Stimulated activated naive CD4-positive, alpha-beta T cell treated with Interleukin-2 at 50 U/mL for 16 hours (primary cell): ENCODE results near the gene ODAD4.
"Not testable (repeated sequence)": the region's sequence is repeated elsewhere in the genome, so short reads cannot be mapped to it uniquely, and the experiment has no call there.

Experiments
- DNase-seq: peaks from one replicate; lab custom pipeline; 2025; lab: John Stamatoyannopoulos, UW

ODAD4 gene

GRCh38 chr17:41914358-41914766, 16.1 kb upstream of the ODAD4 start:
- no peak for DNase-seq

- no peak for DNase-seq
These were observed 15.4 kb upstream of the ODAD4 start for GRCh38 chr17:41915020-41915419.

DNA sequence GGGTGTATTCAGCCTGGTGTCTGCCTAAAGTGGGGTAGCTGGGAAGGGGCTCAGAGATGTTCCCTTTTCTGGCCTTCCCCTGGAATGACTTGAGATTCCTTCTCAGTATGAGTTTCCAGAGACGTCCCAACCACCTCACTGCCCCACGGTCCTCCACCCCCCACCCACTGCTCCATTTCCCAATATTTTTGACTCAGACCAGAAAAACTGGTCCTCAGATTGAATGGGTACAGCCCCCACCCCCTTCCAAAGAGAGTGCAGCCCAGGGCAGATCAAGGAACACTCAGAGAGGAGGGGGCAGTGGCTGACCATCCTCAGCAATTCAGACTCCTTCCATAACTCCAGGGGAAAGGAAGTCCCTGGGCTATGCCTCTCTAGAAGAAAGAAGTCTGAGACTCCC, 14.9 kb upstream of the ODAD4 start:
- DNase-seq: no peak

DNA sequence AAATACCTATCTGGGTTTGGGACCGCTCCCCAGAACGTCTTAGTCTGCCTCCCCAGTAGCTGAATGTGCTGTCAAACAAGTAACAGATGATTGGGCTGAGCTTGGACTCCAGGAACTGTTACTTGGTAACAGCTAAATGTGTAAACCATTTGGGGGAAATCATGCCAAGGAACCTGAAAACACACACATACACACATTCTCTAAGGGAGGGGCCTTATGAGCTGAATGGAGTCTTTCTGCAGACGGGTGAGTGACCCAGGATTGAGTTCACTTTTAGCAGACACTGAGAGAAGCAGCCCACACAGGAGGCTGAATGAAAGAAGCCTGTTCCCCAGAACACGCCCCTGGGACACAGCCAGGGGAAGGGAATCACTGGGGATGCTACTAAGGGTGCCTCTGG, 13.2 kb upstream of the ODAD4 start:
- no peak for DNase-seq

DNA sequence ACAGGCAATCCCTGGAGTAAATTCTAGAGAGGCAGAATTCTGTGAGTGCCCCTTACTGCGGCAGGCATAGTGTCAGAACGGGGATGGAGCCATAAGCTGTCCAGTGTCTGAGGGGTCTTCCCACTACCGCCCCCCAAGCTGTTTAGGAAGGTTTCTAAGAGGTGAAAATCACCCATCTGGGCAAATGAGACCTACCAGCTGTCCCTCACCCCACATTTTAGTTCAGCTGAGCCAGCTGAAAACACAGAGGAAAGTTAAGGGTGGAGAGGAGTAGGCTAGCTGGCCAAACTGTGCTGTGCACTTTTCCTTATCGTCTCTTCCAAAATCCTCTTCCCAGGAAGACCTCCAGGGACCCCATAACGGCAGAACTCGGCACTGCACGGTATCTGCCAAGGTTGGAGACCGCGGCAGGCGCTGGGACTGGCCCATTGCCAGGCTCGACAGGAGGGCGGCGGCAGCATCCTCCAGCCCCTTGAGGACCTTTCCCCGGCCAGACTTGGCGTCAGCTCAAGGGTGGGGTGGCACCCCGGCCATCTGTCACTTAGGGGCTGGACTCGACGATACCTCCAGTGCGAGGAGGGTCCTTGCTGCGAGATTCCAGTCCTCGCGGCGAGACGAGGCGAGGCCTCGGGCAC, 12.6 kb upstream of the ODAD4 start:
- peak; percentile 34 for DNase-seq

DNA sequence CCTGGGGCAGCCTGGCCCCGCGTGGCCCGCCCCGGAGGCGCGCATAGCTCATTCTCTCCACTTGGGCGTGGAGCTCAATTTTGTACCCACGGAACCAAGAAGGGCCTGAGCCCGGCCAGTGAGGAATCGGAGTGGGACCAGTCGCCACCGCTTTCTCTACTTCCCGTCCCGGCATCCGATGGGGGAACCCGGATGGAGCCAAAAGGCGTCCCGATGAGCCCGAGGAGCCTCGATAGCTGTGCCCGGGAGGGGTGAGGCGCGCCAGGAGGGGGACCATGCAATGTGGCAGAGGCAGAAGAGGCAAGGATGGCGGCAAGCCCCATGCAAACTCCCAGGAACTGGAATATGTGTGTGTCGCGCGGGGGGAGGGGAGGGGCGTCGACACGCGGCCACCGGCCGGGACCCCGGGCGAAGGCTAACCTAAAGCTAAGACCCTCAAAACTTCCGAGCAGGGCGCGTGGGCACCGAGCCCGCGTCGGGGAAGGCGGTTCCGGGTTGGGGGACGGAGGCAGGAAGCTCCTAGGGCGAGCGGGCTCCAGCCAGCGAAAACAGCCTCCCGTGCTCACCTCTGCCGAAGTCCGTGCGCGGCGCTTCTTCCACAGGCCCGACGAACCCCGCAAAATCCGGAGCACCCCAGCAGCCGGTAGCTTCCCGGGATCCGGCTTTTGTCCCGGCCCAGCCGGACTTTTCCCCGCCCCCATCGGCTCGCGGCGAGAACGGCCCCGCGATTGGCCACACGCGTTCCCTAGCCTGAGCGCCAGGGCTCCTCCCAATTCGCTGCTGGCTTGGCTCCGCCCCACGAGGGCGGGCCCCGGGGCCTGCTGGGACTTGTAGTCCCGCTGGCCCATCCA, 11.9 kb upstream of the ODAD4 start, which contains the start of gene ACLY:
TSS of gene ACLY (minus strand) at position 638 of the 851 bp plus-strand sequence. CDS start 5,078 bp downstream, outside the sequence.
- DNase-seq: peak; percentile 93

DNA sequence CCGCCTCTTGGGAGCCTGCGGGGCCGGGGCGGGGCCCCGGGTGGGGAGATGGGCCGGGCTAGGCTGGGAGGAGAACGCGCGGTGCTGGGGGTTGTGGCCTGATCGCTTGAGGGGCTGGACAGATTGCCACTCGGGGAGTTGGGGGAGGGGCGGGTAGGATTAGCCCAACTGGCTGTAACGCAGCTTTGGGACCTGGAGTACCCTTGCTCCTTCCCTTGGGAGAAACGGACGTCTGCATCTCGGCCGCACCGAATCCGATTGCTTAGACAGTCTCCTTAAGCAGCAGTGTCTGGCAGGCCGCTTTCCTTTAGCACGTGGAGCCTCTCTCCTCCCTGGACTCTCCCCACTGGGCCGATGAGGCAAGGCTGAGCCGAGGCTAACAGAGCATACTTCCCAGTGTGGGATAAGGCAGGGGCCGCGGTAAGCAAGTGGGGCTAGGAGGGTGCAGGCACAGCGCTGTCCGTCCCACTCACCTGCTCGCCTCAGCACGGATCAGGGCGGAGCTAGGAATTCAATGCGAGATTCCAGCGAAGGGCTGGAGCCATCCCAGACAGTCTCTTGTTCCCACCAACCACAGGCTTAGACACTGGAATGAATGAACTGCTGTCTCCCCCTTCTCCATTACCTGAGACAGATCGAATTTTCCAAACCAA, 11.1 kb upstream of the ODAD4 start:
- no peak for DNase-seq

DNA sequence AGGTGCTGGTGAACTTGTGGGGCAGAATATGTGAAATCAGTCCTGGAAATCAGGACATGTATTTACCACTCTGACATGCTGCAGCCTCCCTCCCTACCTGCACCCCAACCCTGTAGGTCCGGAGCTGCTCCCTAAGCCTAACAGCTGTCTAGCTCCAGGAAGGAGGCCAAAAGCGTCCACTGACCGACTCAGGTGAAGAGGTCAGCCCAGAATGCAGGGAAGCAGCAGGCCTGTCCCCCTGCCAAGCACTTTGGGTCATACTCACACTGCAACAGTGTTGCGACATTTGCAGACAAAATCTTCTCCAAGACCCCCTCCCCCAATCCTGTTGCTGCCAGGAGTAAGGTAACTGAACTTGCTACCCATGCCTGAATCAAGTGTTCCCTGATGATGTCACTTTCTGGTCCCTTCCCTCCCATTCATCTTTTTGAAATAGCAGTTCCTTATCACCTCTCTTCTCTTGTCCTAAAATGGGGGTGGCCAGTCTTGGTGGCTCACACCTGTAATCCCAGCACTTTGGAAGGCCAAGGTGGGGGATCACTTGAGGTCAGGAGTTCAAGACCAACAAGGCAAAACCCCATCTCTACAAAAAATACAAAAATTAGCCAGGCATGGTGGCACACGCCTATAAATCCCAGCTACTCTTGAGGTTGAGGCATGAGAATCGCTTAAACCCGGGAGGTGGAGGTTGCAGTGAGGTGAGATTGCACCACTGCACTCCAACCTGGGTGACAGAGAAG, 10.4 kb upstream of the ODAD4 start:
- DNase-seq: no peak

- DNase-seq: no peak
These were observed 9.8 kb upstream of the ODAD4 start for GRCh38 chr17:41920580-41920955.

GRCh38 chr17:41925991-41926590, 4.3 kb upstream of the ODAD4 start:
- DNase-seq: no peak

DNA sequence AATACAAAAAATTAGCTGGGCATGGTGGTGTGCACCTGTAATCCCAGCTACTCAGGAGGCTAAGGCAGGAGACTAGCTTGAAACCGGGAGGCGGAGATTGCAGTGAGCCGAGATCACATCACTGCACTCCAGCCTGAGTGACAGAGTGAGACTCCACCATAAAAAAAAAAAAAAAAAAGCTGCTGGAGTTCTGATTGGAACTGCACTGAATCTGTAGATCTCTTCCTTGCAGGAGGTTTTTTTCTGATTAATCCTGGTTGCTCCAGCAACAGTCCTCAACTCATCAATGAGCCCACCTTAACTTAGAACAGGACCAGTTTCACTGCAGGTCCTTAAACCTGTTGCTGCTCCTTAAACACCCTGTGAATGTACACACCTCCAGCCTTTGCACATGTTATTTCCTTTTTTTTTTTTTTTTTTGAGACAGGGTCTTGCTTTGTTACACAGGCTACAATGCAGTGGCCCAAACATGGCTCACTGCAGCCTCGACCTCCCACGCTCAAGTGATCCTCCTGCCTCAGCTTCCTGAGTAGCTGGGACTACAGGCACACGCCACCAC, 1.6 kb upstream of the ODAD4 start:
- DNase-seq: no peak

- DNase-seq: not testable (repeated sequence)
These were observed 378 bp downstream of the ODAD4 start for GRCh38 chr17:41930833-41931156.

- DNase-seq: not testable (repeated sequence)
These were observed 1.3 kb downstream of the ODAD4 start for GRCh38 chr17:41931715-41932114.

GRCh38 chr17:41932816-41933389, 2.5 kb downstream of the ODAD4 start:
- no peak for DNase-seq

GRCh38 chr17:41935641-41936040, 5.2 kb downstream of the ODAD4 start:
- DNase-seq: no peak

DNA sequence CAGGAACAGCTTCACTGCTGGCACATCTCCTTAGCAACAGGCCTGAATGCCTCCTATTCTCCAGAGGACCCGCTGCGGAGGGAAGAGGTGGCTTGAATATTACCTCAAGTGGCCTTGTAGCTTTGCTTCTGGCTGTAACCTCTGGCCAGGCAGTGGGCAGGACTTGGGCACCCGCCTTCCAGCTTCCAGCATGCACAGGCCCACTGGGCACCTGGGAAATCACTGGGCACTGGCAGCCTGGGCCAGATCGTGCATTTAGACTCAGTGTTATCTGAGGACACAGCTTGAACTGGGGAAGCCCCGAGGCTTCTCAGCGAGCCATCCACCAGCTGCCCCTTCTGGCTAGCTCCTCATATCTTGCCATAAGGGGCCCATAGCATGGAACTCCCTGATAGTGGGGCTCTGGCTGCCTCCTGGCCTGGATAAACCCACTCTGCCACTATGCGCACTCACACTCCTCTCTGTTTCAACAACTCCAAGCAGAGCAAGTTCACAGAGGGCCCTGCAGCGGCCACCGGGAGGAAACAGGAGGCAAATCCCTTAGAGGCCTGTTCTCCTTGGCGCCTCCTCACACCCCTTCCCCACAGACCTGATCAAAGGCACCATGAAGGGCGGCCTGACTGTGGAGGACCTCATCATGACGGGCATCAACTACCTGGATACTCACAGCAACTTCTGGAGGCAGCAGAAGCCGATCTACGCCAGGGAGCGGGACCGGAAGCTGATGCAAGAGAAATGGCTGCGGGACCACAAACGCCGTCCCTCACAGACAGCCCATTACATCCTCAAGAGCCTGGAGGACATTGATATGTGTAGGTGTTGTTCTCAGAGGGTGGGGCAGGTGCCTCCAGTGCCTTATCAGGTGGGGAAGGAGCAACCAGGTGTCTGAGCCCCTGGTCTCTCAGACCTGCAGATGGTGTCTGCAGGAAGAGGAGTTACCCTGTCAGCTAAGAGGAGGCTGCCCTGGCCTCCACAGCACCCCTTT, 7.8 kb downstream of the ODAD4 start:
- no peak for DNase-seq

DNA sequence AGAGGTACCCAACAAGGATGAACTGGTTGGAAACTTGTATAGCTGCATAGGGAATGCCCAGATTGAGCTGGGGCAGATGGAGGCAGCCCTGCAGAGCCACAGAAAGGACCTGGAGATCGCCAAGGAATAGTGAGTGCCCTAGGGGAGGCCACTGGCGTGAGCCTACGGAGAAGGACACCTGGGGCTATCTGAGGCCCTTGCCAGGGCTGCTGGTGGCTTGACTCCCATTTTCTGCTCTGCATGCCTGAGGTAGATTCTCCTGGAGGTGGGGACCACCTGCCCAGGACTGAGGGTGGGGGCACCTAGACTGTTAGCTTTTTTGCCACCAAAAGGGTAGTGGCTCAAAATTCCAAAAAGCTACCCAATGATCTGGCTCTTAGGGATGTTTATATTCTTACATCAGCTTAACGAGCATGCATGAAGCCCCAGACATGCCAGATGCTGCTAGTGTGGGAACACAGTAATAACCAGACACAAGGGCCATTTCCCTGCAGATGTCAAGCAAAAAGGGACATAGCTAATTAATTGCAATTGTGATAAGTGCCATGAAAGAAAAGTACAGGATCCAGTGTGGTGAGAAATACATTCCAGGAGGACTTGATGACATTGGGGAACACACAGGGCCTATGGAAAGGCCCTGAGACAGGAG, 8.8 kb downstream of the ODAD4 start:
- no peak for DNase-seq

DNA sequence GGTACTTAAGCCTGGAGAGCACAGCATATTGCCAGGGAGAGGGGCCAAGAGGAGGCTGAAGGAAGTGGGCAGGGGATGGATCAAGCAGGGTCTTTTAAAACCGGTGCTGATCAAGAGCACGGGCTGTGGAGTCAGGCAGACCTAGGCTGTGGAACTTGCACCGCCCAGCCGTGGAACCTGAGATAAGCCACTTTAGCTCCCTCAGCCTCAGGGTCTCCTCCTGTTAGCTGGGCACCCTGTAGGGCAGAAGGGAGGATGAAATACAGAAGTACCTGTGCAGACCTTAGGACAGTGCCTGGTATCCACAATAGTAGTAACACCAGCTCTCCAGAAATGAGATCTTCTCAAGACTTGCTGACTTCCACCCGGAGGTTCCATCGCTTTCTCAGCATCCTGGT, 9.3 kb downstream of the ODAD4 start:
- no peak for DNase-seq

DNA sequence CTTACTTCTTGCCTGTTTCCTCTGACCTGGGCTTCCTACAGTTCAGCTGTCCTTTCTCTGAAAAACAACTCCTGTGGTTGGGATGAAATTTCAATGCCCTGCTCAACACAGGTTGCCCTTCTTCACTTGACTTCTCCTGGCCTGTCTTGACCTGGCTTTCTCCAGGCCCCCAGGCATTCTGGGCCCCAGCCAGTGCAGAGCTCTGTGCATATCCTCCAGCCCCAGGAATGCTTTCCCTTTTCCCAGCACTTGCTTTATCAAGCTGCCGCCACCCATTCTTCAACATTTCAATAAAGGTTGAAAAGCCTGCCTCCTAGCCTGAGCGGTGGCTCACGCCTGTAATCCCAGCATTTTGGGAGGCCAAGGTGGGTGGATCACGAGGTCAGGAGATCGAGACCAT, 10.8 kb downstream of the ODAD4 start:
- no peak for DNase-seq
